Stimulated activated CD4-positive, alpha-beta T cell treated with anti-CD3 and anti-CD28 coated beads, TNF-alpha, amount 100 ng/mL, for 1 hour (primary cell): ENCODE results near the gene NID1.
A peak's percentile ranks its signal among the peaks of the same experiment; 100 is the strongest.

Experiments
- DNase-seq, 3 donors: peaks; one replicate each; pipeline ENCODE4 v3.0.0-alpha.2; 2020; ENCODE audit warnings: low read depth in 3 of 3, low spot score in 1 of 3

Gene NID1, protein sequence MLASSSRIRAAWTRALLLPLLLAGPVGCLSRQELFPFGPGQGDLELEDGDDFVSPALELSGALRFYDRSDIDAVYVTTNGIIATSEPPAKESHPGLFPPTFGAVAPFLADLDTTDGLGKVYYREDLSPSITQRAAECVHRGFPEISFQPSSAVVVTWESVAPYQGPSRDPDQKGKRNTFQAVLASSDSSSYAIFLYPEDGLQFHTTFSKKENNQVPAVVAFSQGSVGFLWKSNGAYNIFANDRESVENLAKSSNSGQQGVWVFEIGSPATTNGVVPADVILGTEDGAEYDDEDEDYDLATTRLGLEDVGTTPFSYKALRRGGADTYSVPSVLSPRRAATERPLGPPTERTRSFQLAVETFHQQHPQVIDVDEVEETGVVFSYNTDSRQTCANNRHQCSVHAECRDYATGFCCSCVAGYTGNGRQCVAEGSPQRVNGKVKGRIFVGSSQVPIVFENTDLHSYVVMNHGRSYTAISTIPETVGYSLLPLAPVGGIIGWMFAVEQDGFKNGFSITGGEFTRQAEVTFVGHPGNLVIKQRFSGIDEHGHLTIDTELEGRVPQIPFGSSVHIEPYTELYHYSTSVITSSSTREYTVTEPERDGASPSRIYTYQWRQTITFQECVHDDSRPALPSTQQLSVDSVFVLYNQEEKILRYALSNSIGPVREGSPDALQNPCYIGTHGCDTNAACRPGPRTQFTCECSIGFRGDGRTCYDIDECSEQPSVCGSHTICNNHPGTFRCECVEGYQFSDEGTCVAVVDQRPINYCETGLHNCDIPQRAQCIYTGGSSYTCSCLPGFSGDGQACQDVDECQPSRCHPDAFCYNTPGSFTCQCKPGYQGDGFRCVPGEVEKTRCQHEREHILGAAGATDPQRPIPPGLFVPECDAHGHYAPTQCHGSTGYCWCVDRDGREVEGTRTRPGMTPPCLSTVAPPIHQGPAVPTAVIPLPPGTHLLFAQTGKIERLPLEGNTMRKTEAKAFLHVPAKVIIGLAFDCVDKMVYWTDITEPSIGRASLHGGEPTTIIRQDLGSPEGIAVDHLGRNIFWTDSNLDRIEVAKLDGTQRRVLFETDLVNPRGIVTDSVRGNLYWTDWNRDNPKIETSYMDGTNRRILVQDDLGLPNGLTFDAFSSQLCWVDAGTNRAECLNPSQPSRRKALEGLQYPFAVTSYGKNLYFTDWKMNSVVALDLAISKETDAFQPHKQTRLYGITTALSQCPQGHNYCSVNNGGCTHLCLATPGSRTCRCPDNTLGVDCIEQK

GRCh38 chr1:236064674-236065508 lies at the start of gene NID1:
TSS of gene NID1 (minus strand) at chr1:236065090. CDS start at chr1:236065079, 11 bp downstream.
- peak in 1 of 3 donors; percentile 22 for DNase-seq

GRCh38 chr1:236114076-236114747 lies 49.3 kb upstream of the NID1 start:
- DNase-seq: no peak

GRCh38 chr1:236113324-236114032 lies 48.6 kb upstream of the NID1 start:
- DNase-seq: no peak

DNA sequence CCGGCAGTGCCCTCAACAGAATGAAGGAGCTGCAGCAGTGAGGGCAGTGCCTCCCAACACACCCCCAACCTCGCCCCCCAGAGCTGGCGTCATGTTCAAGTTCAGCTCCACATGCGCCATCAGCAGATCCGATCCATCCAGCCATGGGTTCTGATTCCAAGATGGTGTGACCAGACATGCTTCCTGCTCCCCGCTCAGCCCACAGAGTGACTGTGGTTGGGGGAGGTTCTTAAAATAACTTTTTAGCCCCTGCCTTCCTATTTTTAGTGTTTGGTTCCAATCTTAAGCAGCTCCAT lies 47.4 kb upstream of the NID1 start:
- no peak for DNase-seq

DNA sequence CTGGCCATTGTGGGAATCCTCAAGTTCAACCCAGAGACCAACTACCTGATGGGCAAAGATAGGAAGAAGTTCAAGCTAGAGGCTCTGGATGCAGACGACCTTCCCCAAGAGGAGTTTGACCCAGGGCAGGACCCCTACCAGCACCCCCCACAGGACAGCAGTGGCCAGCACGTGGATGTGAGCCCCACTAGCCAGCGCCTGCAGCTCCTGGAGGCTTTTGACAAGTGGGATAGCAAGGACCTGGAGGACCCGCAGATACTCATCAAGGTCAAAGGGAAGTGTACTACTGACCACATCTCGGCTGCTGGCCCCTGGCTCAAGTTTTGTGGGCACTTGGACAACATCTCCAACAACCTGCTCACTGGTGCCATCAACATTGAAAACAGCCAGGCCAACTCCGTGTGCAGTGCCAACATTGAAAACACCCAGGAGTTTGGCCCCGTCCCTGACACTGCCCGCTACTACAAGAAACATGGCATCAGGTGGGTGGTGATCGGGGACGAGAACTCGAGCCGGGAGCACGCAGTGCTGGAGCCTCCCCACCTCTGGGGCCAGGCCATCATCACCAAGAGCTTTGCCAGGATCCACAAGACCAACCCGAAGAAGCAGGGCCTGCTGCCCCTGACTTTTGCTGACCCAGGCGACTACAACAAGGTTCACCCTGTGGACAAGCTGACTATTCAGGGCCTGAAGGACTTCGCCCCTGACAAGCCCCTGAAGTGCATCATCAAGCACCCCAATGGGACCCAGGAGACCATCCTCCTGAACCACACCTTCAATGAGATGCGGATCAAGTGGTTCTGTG lies 46.8 kb upstream of the NID1 start:
- DNase-seq: no peak

DNA sequence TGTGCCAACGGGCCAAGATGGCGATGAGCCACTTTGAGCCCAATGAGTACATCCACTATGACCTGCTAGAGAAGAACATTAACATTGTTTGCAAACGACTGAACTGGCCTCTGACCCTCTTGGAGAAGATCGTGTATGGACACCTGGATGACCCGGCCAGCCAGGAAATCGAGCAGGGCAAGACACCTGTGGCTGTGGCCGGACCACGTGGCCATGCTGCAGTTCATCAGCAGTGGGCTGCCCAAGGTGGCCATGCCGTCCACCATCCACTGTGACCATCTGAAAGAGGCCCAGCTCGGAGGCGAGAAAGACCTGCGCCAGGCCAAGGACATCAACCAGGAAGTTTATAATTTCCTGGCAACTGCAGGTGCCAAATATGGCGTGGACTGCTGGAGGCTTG lies 45.2 kb upstream of the NID1 start:
- no peak for DNase-seq

- no peak for DNase-seq
Measured at GRCh38 chr1:236108027-236108648, 43.2 kb upstream of the NID1 start.

DNA sequence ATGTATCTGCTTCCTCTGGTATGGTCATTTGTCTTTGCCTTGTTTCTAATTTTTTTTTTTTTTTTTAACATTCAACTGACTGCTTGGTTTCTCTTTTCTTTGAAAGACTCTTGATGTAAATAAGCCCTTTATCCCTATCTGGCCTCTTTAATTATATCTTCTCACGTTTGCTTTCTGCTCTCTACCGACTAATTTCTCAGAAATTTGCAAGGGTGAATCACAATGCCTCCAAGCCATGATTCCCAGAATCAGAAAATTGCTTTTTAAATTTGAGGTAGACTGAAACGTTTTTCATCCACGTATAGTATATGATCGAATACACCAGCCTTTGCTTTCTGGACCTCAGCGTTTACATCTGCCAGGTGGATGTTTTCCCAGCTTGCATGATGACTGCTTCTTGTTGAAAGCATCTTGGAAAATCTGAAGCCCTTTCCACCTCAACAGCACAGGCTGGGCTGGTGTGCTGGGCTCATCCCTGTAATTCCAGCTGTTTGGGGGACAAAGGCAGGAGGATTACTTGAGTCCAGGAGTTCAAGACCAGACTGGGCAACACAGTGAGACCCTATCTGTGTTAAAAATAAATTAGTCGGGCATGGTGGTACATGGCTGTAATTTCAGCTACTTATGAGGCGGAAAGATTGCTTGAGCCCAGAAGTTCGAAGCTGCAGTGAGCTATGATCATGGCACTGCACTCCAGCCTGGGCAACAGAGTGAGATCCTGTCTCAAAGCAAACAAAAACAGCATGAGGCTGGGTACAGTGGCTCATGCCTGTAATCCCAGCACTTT lies 42.4 kb upstream of the NID1 start:
- no peak for DNase-seq

- DNase-seq: peak in 2 of 3 donors; percentile 31 to 32
Measured at GRCh38 chr1:236103646-236104218, 38.8 kb upstream of the NID1 start.

DNA sequence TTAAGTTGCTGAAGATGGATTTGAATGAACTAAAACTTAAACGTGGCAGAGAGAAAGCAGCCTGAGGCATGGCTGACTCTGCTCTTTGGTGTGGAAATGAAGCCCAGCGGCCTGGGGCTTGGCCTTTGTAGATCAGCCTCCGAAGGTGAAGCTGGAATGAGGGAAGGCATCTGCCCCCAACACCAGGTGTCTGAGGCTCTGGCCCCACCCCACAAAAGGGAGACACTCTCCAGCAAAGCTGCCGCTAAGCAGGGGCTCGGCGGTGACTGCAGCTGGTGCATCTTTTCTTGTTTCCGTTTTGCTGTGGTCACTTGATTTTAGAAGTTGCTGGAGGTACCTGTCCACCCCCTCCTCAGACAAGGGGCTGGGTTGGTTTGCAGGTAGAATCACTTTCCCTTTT lies 38.2 kb upstream of the NID1 start:
- DNase-seq: no peak

DNA sequence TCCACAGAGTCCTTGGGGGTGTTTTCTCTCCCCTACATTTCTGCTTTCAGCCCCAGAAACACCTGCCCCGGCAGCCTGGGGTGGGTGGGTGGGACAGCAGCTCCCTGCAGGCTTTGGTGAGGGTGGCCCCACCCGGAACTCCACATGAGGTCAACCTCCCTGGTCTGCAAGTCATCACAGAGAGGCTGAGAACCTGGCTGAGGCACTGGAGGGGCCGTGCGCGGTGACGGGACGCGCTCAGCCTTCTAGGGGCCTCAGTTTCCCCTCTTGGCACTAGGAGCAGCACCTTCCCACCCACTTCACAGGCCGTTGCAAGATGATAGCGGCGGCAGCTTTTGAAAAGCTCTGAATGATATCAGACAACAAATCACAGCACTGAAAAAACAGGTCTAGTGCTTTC lies 37.7 kb upstream of the NID1 start:
- DNase-seq: no peak

DNA sequence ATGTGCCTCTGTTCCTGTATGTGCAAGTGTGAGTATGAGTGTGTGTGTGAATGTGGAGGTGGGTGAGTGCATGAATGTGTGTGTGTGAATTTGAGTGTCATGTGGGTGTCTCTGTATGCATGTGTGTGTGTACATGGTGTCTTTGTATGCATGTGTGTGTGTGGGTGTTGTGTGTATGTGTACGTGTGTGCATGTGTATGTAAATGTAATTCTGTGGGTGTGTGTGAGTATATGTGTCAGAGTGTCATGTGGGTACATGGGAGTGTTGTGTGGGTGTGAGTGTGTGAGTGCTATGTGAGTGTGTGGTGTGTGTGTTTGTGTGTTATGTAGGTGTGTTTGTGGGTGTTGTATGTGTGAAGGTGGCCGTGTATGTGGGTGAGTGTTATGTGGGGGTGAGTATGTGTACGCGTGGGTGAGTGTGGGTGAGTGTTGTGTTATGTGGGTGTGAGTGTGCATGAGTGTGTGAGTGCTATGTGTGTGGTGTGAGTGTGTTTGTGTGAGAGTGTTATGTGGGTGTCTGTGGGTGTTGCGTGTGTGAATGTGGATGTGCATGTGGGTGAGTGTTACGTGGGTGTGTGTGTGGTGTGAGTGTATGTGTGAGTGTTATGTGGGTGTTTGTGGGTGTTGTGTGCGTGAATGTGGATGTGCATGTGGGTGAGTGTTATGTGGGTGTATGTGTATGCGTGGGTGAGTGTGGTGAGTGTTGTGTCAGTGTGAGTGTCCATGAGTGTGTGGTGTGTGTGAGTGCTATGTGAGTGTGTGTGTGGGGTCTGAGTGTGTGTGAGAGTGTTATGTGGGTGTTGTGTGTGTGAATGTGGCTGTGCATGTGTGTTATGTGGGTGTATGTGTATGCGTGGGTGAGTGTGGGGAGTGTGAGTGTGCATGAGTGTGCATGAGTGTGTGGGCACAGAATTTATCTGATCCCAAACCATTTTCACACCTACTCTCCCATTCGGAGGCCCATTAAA lies 36.6 kb upstream of the NID1 start:
- DNase-seq: no peak

- DNase-seq: no peak
Measured at GRCh38 chr1:236100799-236101198, 35.9 kb upstream of the NID1 start.

DNA sequence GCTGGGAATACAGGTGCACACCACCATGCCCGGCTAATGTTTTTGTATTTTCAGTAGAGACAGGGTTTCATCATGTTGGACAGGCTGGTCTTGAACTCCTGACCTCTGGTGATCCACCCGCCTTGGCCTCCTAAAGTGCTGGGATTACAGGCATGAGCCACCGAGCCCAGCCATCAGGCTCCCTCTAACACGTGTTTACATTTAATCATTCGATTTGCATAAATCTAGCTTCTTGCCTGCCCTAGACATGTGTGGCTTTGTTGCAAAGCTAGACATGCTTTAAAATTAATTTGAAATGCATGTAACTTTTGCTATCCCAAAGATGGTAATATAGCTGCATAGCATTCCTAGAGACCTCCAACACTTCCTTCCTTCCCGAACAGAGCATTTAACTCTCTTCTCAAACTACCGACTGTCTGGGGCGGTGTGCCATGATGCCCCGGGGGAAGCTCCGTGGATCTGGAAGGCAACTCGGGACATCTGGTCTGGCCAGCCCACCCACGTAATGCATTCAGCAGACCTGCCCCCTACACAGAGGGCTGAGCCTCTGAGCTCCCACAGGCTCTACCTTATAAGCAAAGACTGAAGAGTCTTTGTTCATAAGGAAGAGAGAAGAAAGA lies 34.6 kb upstream of the NID1 start:
- DNase-seq: no peak

- no peak for DNase-seq
Measured at GRCh38 chr1:236098267-236098666, 33.4 kb upstream of the NID1 start.
